Measurements from ENCODE around the gene FMO3.

The FMO3 gene

DNA sequence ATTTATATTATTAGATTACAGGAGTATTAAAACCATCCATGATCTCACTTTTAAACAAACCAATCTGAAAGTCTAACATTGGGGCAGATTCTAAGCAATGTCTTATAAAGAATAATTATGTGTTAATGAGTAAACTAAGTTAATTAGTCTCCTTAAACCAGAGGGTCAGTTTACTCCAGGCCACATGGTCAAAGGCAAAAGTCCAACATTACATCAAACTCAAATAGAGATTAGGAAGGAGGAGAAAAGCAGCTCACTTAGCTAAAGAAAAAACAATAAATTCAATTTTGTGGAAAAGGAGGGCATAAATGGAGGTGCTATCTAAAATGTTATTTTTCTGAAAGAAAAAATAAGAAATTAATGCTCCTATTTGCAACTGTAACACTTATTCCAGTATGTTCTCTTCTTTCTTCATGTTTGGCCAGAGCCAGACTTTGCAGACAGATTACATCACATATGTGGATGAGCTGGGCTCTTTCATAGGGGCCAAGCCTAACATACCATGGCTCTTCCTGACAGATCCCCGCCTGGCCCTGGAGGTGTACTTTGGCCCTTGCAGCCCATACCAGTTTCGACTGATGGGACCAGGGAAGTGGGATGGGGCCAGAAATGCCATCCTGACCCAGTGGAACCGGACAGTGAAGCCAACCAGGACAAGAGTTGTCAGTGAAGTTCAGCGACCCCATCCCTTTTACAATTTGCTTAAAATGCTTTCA lies 70.1 kb downstream of the FMO3 start:
- no peak for DNase-seq

DNA sequence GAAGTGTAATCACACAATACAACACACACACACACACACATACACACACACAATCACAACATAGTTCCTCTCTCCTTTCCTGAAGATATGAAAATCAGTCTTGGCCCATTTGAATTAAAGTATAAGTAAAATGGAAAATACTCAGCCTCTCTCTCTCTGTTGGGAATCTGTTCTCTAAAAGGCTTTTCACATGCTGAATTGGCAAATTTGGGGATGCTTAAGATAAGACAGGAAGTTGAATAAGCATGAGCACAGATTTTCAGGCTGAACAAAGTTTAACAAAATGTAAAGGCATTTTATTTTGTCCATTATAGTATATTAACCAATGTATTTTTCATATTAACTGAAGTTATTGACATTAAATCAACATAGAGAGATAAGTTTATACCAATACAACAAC lies 70.7 kb downstream of the FMO3 start:
- no peak for DNase-seq

GRCh38 chr1:171166361-171166760 lies 75.7 kb downstream of the FMO3 start:
- no peak for DNase-seq
